Body of pancreas (tissue), 4 donors: ENCODE data around the gene AGBL3. TPM values are rescaled to one million over a fixed set of nuclear protein-coding genes. Genes with fewer than 3 reads are reported as not detected.

Experiments used
- ATAC-seq: fragments of 150-250 bp; one replicate; pipeline ENCODE4 v1.9.1; 2016
- DNase-seq, 4 donors: peaks; one replicate each; pipeline ENCODE4 v3.0.0-alpha.2; 2019
- H3K27ac ChIP-seq, 4 donors: fragments of 200-600 bp; sonication (generic); 1 replicate in 3 of 4; 2 replicates in 1 of 4; pipeline versions ENCODE4 v1.5.1 to v1.6.1; 2016 to 2019; ENCODE audit warnings: mild to moderate bottlenecking in 1 of 4, mixed read lengths in 1 of 4, moderate library complexity in 1 of 4
- H3K27me3 ChIP-seq, 2 donors: fragments of 200-600 bp; sonication (generic); one replicate each; pipeline ENCODE4 v1.6.0; 2016; ENCODE audit warnings: mild to moderate bottlenecking in 1 of 2
- H3K36me3 ChIP-seq, 2 donors: fragments of 200-600 bp; sonication (generic); replicated peaks in 1 of 2; 2 replicates each; pipeline ENCODE4 v1.5.1; 2016; ENCODE audit warnings: low read depth in 2 of 2; ENCODE audit not compliant: insufficient read depth in 1 of 2
- H3K4me1 ChIP-seq: fragments of 200-600 bp; sonication (generic); one replicate; pipeline ENCODE4 v1.6.0; 2016
- H3K4me3 ChIP-seq, 2 donors: fragments of 200-600 bp; sonication (generic); 1 replicate in 1 of 2; 2 replicates in 1 of 2; pipeline ENCODE4 v1.5.1; 2016 to 2019
- H3K9me3 ChIP-seq, 3 donors: fragments of 200-600 bp; sonication (generic); 1 replicate in 2 of 3; 2 replicates in 1 of 3; pipeline ENCODE4 v1.5.1; 2016
- CTCF ChIP-seq, 7 experiments: fragments of 450-650 bp in 4 of 7; fragments of 200-600 bp in 3 of 7; sonication (generic) in 3 of 7; IDR thresholded peaks; one replicate each; pipeline ENCODE4 v1.5.1; 2016 to 2019; ENCODE audit warnings: antibody characterized with exemption in 7 of 7
- POLR2A ChIP-seq, 3 donors: fragments of 450-650 bp; IDR thresholded peaks; one replicate each; pipeline ENCODE4 v1.6.1; 2016; ENCODE audit warnings: antibody characterized with exemption in 3 of 3, mild to moderate bottlenecking in 2 of 3
- WGBS, 2 donors: methylation state at CpG; one replicate each; pipeline ENCODE4 v1.1.5; 2017; 5-methylcytosine and 5-hydroxymethylcytosine counted together
- intact Hi-C: fragments of 100-400 bp; cut with DNase I; formaldehyde crosslinking; loops from one replicate; pipeline ENCODE4 v1.15.1; 2023
- total RNA-seq, 2 donors: library from RNA; depleted of rRNA; stranded (reverse); fragments of >200 nt; gene quantifications; one replicate each; pipeline ENCODE4 v1.1.0, GENCODE V29; 2016

The AGBL3 gene
- total RNA-seq: 1 to 10 TPM in 1 of 2 donors, under 1 TPM in 1; 0.33 to 2.6 TPM

- TF ChIP-seq CTCF (IDR thresholded peaks at IDR 0.05) (peak; percentile 39 to 80 (median 72)), POLR2A (IDR thresholded peaks at IDR 0.05) (peak; percentile 63 to 92 (median 85))
- ATAC-seq (peak; percentile 98), DNase-seq (peak; percentile 96 to 98 (median 97))
- 0% methylated on average over 18 to 70 of the region's 70 CpGs for WGBS, 2 donors
- H3K4me3 ChIP-seq: peak within 1 kb of the TSS; percentile 18 to 23
- peak within 1 kb of the TSS; percentile 78 to 92 (median 87) for H3K27ac ChIP-seq
- H3K9me3 ChIP-seq: no peaks in the 10 kb centered on the region
- peaks cover 41% of the 10 kb centered on the region for H3K4me1 ChIP-seq
- H3K36me3 ChIP-seq: no peaks in the 10 kb centered on the region
- no peaks in the 10 kb centered on the region for H3K27me3 ChIP-seq
- intact Hi-C loops: no loop called here
Measured at GRCh38 chr7:134986363-134987251, at the start of gene AGBL3. AGBL3 (plus strand) TSS chr7:134986508; CDS start chr7:134987934, 1,426 bp downstream.

DNA sequence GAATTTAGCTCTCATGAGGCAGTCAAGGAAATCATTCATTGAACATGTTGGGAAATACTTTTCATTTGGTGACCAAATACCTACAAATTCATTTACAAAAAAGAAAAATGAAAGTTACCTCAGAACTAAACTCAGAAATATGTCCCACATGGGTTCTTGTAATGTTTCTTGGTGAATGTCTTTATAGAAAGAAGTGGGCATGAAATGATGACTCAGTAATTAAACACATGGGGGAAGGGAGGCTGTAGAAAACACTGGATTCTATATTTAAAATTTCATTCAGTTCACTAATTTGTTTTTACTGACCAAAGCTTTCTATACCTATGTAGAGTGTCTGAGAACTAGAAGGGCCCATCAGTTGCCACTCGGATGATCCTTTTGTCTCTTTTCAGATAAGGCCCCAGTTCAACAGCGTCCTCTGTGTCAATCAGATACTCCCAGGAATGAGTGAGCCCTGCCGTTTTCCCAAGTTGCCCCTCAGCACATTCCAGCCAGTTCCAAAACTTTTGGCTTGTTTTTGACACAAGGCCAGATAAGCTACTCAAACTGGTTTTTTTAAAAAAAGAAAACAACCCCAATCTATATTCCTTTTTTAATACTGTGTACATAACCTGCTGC is 49.3 kb upstream of the AGBL3 start:
- intact Hi-C loops: no loop called here
- ATAC-seq: no peak
- no peak for DNase-seq
- H3K4me1 ChIP-seq: peaks cover 11% of the 10 kb centered on the region
- no peak overlapping the region for H3K27ac ChIP-seq
- no peaks in the 10 kb centered on the region for H3K27me3 ChIP-seq
- H3K4me3 ChIP-seq: no peak overlapping the region
- 54 to 55% methylated on average over 3 of the region's 3 CpGs for WGBS, 2 donors
- H3K36me3 ChIP-seq: no peaks in the 10 kb centered on the region
- no peak for TF ChIP-seq CTCF (IDR thresholded peaks at IDR 0.05)
- TF ChIP-seq POLR2A (IDR thresholded peaks at IDR 0.05): no peak
- no peaks in the 10 kb centered on the region for H3K9me3 ChIP-seq

- no peak overlapping the region for H3K27ac ChIP-seq
- ATAC-seq: no peak
Measured at GRCh38 chr7:134938141-134938540, 48.2 kb upstream of the AGBL3 start.

DNA sequence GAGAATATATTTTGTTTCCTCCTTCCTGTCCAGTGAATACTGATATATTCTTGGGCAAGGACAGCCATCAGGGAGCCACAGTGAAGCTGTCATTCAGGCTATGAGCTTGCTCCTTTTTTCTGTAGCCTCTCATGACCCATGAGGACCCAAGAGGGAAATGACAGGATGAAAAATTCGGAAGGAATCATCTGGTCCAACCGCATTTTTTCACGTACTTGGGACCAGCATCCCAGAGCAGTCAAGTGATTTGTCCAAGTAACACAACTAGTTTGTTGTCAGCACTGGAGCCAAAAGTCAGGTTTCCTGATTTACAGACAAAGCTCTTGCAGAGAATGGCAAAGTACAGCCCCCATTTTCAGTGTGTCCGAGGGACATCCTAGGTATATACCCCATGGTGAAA is 47.2 kb upstream of the AGBL3 start:
- no peaks in the 10 kb centered on the region for H3K27me3 ChIP-seq
- 50 to 70% methylated on average over 4 of the region's 4 CpGs for WGBS, 2 donors
- no peak overlapping the region for H3K4me3 ChIP-seq
- no peaks in the 10 kb centered on the region for H3K36me3 ChIP-seq
- ATAC-seq: peak; percentile 40
- no peak for TF ChIP-seq CTCF (IDR thresholded peaks at IDR 0.05)
- TF ChIP-seq POLR2A (IDR thresholded peaks at IDR 0.05): no peak
- peak in 1 of 4 donors; percentile 12 for DNase-seq
- H3K4me1 ChIP-seq: peaks cover 19% of the 10 kb centered on the region
- intact Hi-C loops: no loop called here
- peak overlapping the region in 2 of 4 donors; percentile 6 to 33 for H3K27ac ChIP-seq
- no peaks in the 10 kb centered on the region for H3K9me3 ChIP-seq

More at GRCh38 chr7:134938141-134938540, 48.2 kb upstream of the AGBL3 start:
- no peaks in the 10 kb centered on the region for H3K9me3 ChIP-seq
- H3K36me3 ChIP-seq: no peaks in the 10 kb centered on the region
- WGBS, 2 donors: 81 to 85% methylated on average over 4 of the region's 4 CpGs
- H3K4me3 ChIP-seq: no peak overlapping the region
- no peaks in the 10 kb centered on the region for H3K27me3 ChIP-seq
- DNase-seq: no peak
- intact Hi-C loops: no loop called here
- TF ChIP-seq POLR2A (IDR thresholded peaks at IDR 0.05): no peak
- no peak for TF ChIP-seq CTCF (IDR thresholded peaks at IDR 0.05)
- peaks cover 19% of the 10 kb centered on the region for H3K4me1 ChIP-seq
